ENCODE data around the gene LRRC7.

DNA sequence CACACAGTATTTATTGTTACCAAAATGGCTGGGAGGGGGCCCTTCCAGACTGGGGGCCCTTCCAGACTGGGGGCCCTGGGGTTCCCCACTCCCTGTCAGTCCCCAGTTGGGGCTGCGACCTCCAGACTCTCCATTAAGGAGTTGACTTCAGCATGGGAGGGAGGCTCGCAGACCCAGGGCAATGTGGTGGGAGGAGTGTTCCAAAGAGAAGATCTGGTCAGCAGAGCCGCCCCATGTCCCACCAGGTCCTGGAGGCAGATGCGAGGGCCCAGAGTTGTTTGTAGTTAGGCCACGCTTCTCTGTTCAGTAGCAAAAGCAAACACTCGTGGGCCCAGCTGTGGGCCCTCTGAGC is 352.2 kb downstream of the LRRC7 start:
- TF ChIP-seq, protein P1, sequence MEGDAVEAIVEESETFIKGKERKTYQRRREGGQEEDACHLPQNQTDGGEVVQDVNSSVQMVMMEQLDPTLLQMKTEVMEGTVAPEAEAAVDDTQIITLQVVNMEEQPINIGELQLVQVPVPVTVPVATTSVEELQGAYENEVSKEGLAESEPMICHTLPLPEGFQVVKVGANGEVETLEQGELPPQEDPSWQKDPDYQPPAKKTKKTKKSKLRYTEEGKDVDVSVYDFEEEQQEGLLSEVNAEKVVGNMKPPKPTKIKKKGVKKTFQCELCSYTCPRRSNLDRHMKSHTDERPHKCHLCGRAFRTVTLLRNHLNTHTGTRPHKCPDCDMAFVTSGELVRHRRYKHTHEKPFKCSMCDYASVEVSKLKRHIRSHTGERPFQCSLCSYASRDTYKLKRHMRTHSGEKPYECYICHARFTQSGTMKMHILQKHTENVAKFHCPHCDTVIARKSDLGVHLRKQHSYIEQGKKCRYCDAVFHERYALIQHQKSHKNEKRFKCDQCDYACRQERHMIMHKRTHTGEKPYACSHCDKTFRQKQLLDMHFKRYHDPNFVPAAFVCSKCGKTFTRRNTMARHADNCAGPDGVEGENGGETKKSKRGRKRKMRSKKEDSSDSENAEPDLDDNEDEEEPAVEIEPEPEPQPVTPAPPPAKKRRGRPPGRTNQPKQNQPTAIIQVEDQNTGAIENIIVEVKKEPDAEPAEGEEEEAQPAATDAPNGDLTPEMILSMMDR (IDR thresholded peaks at IDR 0.05), result no peak
- TF ChIP-seq POLR2A (IDR thresholded peaks at IDR 0.05), result no peak
